GM12878 (cell line): Measurements from ENCODE around the gene PLEKHJ1. TPM values are rescaled to one million over a fixed set of nuclear protein-coding genes. Genes with fewer than 3 reads are reported as not detected.

ENCODE experiments used
- ATF2 ChIP-seq: IDR thresholded peaks from 2 replicates; pipeline ENCODE4 v1.6.1; 2012; ENCODE audit warnings: low read length, inconsistent platforms
- BCLAF1 ChIP-seq: fragments of 450-650 bp; IDR thresholded peaks from 2 replicates; pipeline ENCODE4 v1.6.1; 2017; ENCODE audit warnings: antibody characterized with exemption, mild to moderate bottlenecking, moderate library complexity
- CBX5 ChIP-seq: sonication (generic); IDR thresholded peaks from 2 replicates; pipeline ENCODE4 v1.6.1; 2016; ENCODE audit warnings: low read depth, moderate library complexity, mild to moderate bottlenecking, inconsistent platforms
- CHD2 ChIP-seq: IDR thresholded peaks from 2 replicates; pipeline ENCODE4 v1.6.1; 2011; ENCODE audit warnings: low read depth, low read length, improper control_type of control experiment, borderline replicate concordance
- ELK1 ChIP-seq: IDR thresholded peaks from 2 replicates; pipeline ENCODE4 v1.6.1; 2012; ENCODE audit warnings: low read depth, low read length, improper control_type of control experiment
- FOXM1 ChIP-seq: IDR thresholded peaks from 2 replicates; pipeline ENCODE4 v1.6.1; 2012; ENCODE audit warnings: low read depth, mild to moderate bottlenecking, inconsistent platforms, low read length, moderate library complexity
- HCFC1 ChIP-seq: fragments of 150-350 bp; IDR thresholded peaks from 2 replicates; pipeline ENCODE4 v1.6.1; 2014; ENCODE audit warnings: low read length
- IKZF1 ChIP-seq: fragments of 450-650 bp; conservative IDR thresholded peaks from 2 replicates; pipeline ENCODE4 v1.6.1; 2017; ENCODE audit warnings: antibody characterized with exemption, mild to moderate bottlenecking
- IRF3 ChIP-seq: fragments of 450-650 bp; IDR thresholded peaks from 2 replicates; pipeline ENCODE4 v1.6.1; 2014; ENCODE audit warnings: mild to moderate bottlenecking
- JUNB ChIP-seq: IDR thresholded peaks from 2 replicates; pipeline ENCODE4 v1.6.1; 2016; ENCODE audit warnings: antibody characterized with exemption, mild to moderate bottlenecking
- LARP7 ChIP-seq: fragments of 450-650 bp; IDR thresholded peaks from 2 replicates; pipeline ENCODE4 v1.6.1; 2017; ENCODE audit warnings: mild to moderate bottlenecking
- NFXL1 ChIP-seq: fragments of 450-650 bp; IDR thresholded peaks from 2 replicates; pipeline ENCODE4 v1.6.1; 2017; ENCODE audit warnings: antibody characterized with exemption, mild to moderate bottlenecking, borderline replicate concordance
- NFYB ChIP-seq: IDR thresholded peaks from 2 replicates; pipeline ENCODE4 v1.6.1; 2011; ENCODE audit warnings: low read depth, mild to moderate bottlenecking, low read length, improper control_type of control experiment, moderate library complexity; ENCODE audit not compliant: insufficient read depth
- NR2C1 ChIP-seq: fragments of 450-650 bp; IDR thresholded peaks from 2 replicates; pipeline ENCODE4 v1.6.1; 2017; ENCODE audit warnings: antibody characterized with exemption, mild to moderate bottlenecking, moderate library complexity
- RAD51 ChIP-seq: fragments of 450-650 bp; IDR thresholded peaks from 2 replicates; pipeline ENCODE4 v1.6.1; 2016; ENCODE audit warnings: moderate library complexity, mild to moderate bottlenecking, inconsistent platforms
- RB1 ChIP-seq: fragments of 450-650 bp; formaldehyde crosslinking; IDR thresholded peaks from 2 replicates; pipeline ENCODE4 v1.6.1; 2017; ENCODE audit warnings: mild to moderate bottlenecking, borderline replicate concordance
- RUNX3 ChIP-seq: IDR thresholded peaks from 2 replicates; pipeline ENCODE4 v1.6.1; 2012; ENCODE audit warnings: low read length, inconsistent platforms
- SKIL ChIP-seq: fragments of 450-650 bp; IDR thresholded peaks from 2 replicates; pipeline ENCODE4 v1.6.1; 2017; ENCODE audit warnings: mild to moderate bottlenecking, low read depth, inconsistent platforms; ENCODE audit not compliant: poor library complexity, severe bottlenecking
- SMC3 ChIP-seq: IDR thresholded peaks from 2 replicates; pipeline ENCODE4 v1.6.1; 2011; ENCODE audit warnings: low read length, improper control_type of control experiment, borderline replicate concordance
- TBL1XR1 ChIP-seq: IDR thresholded peaks from 2 replicates; pipeline ENCODE4 v1.6.1; 2012; ENCODE audit warnings: low read depth, low read length, improper control_type of control experiment
- ZBED1 ChIP-seq: IDR thresholded peaks from 2 replicates; pipeline ENCODE4 v1.6.1; 2016; ENCODE audit warnings: borderline replicate concordance
- polyA plus RNA-seq, 11 experiments: library from polyadenylated mRNA; depleted of rRNA in 4 of 11; unstranded in 6 of 11; stranded (reverse) in 5 of 11; fragments of >200 nt; fragmentation: Nextera tagmentation in 4 of 11; fragmentation: Illumina TruSeq in 1 of 11; extraction: Ambion mirVana in 4 of 11; extraction: Trizol in 1 of 11; gene quantifications; 1 replicate in 1 of 11; 2 replicates in 10 of 11; pipeline versions ENCODE4 v1.2.1 to v1.2.3, GENCODE V29; 2011 to 2016; ENCODE audit warnings: inconsistent platforms in 2 of 11, missing spikeins in 2 of 11, low read depth in 1 of 11
- total RNA-seq, 4 experiments: library from RNA; depleted of rRNA in 3 of 4; stranded (reverse); fragments of >200 nt in 3 of 4; fragmentation: Illumina TruSeq in 1 of 4; extraction: Trizol in 1 of 4; gene quantifications; 2 replicates each; pipeline versions ENCODE4 v1.2.1 to v1.2.3, GENCODE V29; 2013 to 2021

Gene PLEKHJ1
- total and polyA plus RNA-seq, 10 of the 15 experiments (the other 5 are each of a cell fraction or from before 2014, with no cell fraction given): 1.3 to 133 (median 75.0) TPM

GRCh38 chr19:2253106-2254063, 17.3 kb upstream of the PLEKHJ1 start (continued):
- TF ChIP-seq RB1: no peak
- no peak for TF ChIP-seq SKIL
- TF ChIP-seq JUNB: no peak
- no peak for TF ChIP-seq ELK1
- no peak for TF ChIP-seq ZBED1
- peak; percentile 42; the same call in 1 of the 2 replicates for TF ChIP-seq SMC3
- no peak for TF ChIP-seq NR2C1
- TF ChIP-seq TBL1XR1: no peak
- TF ChIP-seq BCLAF1: no peak
- TF ChIP-seq CHD2: no peak
- TF ChIP-seq RAD51: no peak
- no peak for TF ChIP-seq RUNX3
- TF ChIP-seq FOXM1: no peak
- no peak for TF ChIP-seq CBX5
- TF ChIP-seq HCFC1: no peak
- no peak for TF ChIP-seq ATF2
- TF ChIP-seq NFXL1: no peak
- no peak for TF ChIP-seq LARP7
- no peak for TF ChIP-seq IKZF1
- TF ChIP-seq IRF3: no peak
- no peak for TF ChIP-seq NFYB
